B cell (primary cell): ENCODE results near the gene STARD10.

Experiments
- EZH2 ChIP-seq: IDR thresholded peaks from 2 replicates; pipeline ENCODE4 v1.6.1; 2012; ENCODE audit warnings: borderline replicate concordance, low read depth, mild to moderate bottlenecking, moderate library complexity, low read length; ENCODE audit not compliant: insufficient read depth, poor library complexity, severe bottlenecking
- TF ChIP-seq, protein P1 (sequence below): fragments of 200-600 bp; IDR thresholded peaks from one replicate; pipeline ENCODE4 v1.8.0; 2022; ENCODE audit warnings: antibody characterized with exemption, mild to moderate bottlenecking

DNA sequence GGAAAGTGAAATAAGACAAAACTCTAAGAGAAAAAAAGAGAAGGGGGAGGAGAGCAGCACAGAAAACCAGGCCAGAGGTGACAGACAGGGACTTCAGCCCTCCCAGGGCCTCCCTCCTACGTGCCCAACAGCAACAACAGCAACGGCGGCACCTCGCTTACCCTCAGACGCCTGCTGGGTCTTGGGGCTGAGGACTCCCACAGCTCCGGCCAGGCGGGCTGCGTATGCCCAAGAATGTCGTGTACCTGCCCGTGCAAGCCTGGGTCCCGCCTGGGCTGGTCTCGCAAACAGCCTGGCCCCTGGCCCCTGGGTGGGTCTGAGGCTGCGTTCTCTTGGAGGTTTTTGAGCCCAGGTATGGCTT is 72.2 kb downstream of the STARD10 start:
- TF ChIP-seq, protein P1, sequence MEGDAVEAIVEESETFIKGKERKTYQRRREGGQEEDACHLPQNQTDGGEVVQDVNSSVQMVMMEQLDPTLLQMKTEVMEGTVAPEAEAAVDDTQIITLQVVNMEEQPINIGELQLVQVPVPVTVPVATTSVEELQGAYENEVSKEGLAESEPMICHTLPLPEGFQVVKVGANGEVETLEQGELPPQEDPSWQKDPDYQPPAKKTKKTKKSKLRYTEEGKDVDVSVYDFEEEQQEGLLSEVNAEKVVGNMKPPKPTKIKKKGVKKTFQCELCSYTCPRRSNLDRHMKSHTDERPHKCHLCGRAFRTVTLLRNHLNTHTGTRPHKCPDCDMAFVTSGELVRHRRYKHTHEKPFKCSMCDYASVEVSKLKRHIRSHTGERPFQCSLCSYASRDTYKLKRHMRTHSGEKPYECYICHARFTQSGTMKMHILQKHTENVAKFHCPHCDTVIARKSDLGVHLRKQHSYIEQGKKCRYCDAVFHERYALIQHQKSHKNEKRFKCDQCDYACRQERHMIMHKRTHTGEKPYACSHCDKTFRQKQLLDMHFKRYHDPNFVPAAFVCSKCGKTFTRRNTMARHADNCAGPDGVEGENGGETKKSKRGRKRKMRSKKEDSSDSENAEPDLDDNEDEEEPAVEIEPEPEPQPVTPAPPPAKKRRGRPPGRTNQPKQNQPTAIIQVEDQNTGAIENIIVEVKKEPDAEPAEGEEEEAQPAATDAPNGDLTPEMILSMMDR = no peak
- TF ChIP-seq EZH2 = no peak
